SKM-1 treated with dmso at 0.1 percent for 144 hours (cell line): ENCODE data around the gene NPLOC4.

Experiments
- DNase-seq: peaks from one replicate; lab custom pipeline; 2025; ENCODE audit not compliant: unreplicated experiment; lab: John Stamatoyannopoulos, UW

NPLOC4 gene

DNA sequence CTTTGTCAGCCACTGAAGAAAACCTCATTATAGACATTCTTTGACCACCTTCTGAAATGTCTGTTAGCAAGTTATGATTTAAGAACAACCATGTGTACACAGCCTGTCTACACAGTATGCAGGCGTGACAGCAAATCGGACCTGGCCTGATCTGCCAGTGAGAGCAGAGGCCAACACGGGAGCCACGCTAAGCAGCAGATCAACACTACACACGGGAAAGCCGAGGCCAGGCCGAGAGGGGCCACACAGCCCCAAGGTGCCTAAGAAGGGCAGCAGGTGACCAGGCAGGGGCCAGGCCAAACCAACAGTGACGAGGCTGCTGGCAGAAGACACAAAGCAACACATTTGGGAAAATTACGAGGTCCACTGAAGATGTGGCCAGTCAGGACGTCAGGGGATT lies 68.5 kb downstream of the NPLOC4 start:
- DNase-seq, result no peak

DNA sequence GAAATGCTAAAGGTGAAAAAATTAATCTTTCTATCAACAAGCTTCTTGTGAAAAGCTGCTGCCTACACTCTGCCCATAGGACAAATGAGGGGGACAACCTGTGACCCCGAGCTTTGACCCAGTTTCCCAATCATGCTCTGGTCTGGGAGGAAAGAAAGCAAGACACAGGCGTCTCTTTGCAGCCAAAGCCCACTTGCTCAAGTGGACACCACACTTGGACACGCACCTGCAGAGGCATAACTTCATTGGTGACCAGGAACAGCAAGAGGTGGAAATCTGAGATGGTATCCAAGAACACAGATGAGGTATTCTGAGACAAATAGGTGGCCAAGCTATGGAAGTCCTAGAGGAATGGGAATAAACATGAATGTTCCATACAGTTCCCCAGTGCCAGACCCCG lies 69.7 kb downstream of the NPLOC4 start:
- DNase-seq, result no peak

DNA sequence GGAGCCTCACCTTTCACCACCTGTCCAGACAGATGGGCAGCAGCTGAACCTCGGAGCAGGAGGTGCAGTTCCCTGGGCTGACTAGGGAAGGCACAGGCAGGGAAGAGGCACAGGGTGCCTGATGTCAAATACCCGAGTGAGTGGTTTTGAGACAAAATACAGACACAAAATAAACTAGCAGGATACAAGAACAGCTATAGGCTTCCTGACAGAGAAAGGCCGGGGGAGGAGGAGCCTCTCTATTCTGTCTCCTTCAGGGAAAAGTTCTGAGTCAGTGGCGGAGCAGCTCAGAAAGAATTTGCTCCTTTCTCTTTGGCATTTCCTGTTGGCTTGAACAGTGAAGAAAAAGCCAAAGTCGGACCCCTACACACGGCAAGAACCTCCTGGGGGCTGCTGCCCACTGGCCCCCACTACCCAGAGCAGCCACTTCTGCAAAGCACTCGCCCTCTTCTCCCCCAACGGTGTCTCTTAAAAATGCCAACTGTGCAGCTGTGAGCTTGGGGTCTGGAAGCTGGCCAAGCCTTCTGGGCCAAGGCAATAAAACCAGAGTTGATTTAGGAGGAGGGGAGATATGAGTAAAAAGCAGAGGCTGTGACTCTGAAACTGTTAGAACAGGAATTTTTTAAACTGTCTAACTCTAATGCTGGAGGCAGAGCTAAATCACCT lies 70.3 kb downstream of the NPLOC4 start:
- no peak for DNase-seq

DNA sequence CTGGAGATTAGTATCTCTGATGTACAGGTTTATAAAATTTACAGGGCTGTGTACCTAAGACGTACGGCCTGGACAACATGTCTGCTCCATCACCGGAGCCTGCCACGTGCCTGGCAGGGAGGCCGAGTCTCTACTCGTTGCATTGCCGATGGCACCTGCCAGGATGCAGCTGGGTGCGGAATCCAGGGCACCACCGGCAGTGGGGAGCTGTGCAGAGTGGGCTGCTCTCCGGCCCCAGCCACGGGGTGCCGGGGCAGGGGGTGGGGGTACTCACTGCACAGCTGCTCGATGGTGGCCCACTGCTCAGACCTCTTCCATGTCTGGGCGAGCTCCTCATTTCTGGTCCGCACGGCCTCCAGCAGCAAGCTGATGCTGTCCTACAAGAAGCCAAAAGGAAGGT lies 71.7 kb downstream of the NPLOC4 start:
- no peak for DNase-seq

DNA sequence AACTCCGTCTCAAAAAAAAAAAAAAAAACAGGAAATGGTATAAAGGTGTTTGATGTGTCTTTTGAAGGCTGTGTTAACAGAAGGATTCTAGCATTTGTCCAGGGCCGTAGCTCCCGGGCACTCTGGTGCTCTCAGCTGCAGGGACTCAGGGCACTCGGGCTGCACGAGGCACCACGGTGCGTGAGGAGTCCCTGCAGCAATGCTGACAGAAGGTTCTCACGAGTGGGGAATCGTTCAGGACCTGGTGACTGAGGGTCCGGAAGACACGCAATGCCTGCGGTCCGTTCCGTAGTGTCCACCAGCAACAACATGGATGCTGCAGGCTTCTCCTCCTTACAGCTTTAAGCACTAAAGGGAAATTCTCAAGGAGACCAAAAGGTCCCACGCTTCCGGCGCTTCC lies 72.1 kb downstream of the NPLOC4 start:
- no peak for DNase-seq

DNA sequence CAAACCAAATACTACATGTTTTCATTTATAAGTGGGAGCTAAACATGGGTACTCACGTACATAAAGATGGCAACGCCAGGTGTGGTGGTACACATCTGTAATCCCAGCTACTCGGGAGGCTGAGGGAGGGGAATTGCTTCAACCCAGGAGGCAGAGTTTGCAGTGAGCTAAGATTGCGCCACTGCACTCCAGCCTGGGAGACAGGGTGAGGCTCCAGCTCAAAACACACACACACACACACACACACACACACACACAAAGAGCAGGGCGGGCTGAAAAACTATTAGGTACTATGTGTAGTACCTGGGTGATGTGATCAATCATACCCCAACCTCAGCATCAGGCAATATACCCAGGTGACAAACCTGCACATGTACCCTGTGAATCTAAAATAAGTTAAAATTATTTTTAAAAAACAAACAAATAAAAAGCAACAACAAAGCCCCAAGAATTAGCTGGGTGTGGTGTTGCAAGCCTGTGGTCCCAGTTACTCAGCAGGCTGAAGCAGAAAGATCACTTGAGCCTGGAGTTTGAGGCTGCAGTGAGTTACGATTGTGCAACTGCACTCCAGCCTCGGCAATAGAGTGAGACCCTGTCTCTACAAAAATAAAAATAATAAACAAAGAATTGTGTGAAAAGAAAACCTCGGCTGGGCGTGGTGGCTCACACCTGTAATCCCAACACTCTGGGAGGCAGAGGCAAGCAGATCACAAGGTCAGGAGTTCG lies 72.9 kb downstream of the NPLOC4 start:
- DNase-seq, result no peak

DNA sequence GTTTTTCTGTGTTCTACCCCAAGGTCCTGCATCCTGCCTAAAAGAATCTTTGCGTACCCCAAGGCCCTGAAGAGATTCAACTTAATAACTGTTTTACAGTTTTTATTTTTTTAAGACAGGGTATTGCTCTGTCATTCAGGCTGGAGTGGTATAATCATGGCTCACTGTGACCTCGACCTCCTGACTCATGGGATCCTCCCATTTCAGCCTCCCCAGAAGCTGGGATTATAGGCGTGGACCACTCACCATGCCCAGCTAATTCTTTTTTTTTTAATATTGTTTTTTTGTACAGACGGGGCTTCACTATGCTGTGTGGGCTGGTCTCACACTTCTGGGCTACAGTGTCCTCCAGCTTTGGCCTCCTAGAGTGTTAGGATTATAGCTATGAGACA lies 75.4 kb downstream of the NPLOC4 start:
- no peak for DNase-seq

DNA sequence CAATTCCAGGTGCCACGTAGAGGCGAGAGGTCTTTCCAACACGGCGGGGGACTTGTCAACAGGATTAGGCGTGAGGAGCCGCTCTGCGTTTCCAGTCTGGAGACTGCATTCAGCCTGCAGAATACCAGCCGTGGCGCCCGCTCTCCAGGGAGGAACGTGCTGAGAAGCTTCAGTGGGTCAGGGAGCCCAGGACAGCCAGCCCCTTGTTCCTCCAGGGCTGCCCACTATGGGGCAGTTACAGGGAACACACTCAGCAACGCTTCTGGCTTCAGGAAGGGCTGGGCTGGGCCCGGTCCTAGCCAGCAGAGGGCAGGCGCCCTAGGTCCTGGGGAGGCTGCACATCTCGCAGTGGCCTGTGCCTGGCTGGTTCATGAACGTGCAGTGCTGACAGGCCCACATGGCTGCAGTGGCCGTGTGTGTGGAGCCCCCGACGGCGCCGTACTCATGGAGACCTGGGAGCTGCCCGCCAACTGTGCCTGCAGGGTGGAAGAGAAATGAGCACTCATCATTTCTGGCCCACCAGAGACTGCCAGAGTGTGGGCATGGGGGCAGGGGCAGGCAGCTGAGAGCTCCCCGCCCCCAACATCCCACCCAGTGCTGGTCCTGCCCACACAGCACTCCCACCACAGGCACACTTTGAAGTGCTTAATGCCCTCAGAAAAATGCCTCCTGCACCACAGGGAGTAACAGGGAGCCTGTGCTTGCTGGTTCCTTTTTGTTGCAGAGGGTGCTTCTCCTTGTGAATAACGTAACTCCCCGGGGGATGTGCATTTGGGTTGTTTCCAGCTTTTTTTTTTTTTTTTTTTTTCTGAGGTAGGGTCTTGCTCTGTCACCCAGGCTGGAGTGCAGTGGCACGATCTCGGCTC lies 77.7 kb downstream of the NPLOC4 start:
- DNase-seq, result no peak

DNA sequence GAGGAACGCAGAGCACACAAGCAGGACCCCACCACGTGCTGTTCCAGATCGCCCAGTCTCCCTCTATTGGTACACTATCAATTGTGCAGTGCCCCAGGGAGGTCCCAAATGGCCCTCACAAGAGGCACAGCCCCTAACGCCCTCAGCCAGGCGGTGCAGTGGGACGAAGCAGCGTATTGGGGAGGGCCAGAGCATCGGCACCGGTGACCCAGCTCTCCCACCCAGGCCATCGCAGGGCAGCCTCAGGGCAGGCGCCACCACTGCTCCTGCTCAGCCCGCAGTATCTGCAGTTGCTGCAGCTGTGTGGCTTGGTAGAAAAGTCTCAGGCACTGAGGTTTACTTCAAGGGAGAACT lies 78.8 kb downstream of the NPLOC4 start:
- no peak for DNase-seq

DNA sequence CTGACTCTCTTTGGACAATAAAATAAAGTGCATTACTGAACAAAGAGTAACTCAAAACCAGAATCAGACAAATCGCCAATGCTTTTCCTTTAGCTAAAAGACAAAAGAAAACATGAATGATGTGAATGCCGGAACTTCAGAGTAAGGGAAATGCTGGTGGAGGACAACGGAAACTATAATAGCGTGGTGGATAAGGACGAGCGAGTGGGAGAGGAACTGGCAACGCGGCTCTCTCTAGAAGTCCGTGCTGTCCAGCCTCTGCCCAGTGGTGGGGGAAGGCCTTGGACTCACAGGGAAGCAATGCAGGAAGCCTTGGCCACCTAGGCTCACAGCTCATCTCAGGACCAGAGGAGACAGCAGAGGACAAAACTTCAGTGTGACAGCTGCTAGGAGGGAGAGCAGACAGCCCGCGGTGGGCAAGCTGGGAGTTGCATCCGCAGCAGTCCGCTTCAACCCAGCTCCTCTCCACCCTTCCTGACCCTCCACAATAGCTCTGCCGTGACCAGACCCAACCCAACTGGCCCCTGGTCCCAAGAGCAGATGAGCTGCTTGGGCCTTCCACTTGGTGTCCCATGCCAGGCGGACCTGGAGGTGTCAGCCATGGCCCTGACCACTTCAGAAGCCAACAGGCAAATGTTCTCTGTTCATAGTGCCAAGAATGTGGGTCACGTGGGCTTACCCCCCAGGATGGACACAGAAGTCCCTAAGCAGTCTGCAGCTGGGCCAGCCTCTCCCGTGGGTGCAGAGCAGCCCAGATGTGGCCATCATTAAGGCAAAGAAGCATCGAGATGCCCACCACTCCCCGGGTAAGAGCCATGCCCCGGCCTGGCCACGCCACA lies 79.4 kb downstream of the NPLOC4 start:
- DNase-seq, result no peak

DNA sequence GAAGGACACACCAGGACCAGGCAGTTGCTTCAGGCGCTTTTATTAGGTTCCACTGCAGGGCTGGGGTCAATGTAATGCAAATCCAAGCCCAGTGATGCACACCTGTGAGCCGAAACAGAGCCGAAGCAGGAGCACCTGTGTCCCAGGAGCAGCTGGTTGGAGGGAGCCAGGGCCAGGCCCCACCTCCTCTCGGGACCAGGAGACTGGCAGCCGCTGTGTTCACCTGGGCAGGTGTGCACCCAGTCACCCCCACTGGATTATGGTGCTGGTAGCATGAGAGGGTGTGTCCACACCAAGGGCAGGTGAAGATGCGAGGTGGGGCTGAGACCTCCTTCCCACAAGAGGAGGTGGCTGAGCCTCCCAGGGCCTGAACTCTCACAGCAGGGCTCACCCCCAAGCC lies 80.0 kb downstream of the NPLOC4 start:
- DNase-seq, result no peak

DNA sequence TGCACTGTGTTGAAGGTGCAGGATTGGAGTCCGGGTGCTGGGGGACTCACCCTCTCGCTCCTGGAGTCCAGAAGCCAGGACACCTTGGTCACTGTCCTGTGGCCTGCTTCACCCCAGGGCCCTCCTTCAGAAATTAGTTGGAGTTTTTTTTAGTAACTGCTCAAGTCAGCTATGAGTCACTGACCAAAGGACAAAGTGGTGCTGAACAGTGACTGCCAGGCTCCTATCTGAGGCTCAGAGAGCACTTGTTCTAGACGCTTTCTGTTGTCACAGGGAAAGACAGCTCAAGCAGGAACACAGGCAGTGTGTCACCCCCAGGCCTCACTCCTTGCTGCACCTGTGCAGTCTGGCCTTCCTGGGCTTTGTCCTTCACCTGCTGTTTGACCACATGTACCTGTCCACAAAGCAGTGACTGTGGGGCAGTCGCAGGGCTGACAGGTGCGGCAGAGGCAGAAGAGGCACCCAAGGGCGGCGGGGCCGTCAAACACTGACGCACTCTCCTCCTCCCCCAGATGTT lies 80.7 kb downstream of the NPLOC4 start:
- no peak for DNase-seq

DNA sequence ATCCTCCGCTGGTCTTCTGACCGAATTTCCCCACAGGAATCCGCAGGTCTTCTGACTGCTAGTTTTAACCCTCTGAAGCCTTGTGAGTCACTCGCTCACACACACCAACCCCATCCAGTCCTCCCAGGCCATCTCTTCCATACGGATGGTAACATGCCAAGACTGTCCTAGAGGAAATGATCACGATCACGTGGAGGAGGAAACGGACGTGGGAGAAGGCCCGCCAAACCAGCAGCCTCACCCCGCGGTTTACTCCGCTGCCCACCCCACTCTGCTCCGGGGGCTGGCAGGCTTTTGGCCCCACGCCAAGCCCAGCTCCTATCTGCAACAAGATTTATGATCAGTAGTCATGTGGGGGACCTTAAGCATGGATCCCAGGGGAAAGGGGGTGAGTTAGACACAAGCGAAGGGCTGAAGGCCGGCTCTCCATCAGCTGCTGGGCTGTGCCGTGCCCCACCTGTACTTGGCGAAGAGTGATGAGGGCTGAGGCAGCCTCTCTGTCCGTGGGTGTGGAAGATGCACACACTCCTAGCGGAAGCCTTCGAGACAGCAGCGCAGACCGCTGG lies 83.2 kb downstream of the NPLOC4 start:
- no peak for DNase-seq

DNA sequence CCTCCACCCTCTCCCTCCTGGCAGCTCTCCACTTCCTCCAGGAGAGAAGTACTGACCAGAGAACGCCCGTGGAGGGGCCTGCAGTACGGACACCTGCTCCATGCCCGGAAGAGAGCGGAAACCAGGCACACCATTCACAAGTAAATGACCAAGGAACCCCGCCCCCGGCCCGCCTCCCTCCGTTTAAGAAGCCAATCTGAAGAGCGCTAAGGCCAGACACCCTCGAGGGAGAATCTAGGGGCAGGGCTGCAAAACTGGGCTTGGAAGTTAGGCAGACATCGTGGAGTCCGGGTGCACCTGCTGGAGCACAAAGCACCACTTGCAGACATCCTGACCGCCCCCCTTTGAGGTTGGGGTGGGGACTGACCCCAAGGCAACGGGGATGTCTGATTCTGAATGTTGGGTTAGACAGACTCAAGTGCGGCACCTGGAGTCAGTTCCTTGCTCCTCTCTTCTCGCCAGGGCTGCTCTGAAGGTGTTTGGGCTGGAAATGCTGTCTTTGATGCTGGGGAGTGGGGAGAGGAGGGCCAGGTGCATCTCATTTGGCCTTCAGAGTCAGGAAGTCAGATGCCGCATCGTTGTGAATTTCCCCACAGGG lies 83.8 kb downstream of the NPLOC4 start:
- peak; percentile 79 for DNase-seq

DNA sequence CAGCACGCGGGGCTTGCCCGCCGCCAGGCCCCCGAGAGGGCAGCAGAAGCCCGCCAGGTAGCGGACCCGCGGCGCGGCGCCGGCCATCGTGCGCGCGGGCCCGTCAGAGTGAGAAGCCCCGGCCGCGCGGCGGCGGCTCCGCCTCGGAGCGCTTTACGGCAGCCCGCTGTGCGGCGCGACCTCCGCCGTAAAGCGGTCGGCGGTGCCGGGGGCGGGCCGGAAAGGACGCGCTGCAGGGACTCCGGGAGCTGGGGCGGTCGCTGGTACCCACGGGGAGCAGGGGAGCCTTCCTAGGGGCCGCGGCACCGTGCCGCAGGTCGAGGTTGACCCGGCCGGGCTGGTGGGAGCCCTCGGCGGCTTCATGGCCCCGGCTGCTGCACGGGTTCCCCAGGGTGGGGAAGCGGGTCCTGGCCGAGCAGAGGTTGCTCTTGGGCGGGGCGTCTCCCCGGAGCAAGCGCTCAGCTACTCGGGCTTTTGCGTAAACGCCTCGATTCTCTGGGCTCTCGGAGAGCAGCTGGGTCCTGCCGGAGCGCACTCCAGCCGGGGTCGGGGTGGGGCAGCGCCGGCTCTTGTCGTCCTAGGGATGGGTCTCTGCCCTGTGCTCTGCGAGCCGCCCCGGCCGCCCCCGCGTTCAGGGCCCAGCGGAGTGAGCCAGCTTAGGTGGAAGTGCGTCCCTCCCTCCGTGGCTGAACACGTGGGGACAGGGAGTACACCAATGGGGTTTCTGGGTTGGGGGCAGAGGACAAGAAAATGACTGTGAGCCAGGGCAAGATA lies 84.5 kb downstream of the NPLOC4 start, which contains the start of gene FAAP100:
Gene FAAP100 (minus strand): TSS at position 110 of the 774 bp plus-strand sequence. CDS start 23 bp downstream, at position 87.
- peak; percentile 77 for DNase-seq

DNA sequence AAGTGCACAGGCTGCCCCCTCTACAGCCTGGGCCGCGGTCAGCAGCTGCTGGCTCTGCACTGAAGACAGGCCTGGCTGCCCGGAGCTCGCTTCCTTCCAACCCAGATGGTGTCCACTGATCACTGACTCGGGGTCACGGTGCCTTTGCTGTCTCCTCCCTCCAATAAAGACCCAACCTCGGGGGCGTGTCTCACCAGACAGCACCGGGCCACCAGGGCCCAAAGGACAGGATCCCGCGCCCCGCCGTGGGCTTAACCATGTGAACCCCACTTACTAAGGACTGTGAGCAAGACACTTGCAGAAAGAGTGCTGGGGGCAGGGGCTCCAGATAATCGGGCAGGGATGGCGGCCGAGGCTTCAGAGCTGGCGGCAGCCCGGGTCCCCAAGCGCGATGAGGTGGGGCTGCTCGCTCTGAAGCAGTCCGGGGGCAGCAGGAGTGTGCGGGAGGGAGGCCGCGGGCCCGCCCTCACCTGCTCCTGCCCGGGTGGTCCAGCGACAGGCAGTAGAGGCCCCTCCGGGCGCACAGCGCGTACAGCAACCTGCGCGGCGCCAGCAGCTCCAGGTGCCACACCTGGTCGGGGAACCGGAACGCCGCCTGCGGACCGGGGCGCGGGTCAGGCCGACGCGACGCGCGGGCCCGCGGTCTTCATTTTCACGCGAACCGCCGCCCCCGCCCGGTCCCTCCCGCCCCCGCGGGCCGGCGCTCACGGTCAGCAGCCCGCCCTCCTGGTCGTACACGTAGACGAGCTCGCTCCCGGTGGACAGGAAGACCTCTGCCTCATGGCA lies 85.3 kb downstream of the NPLOC4 start:
- no peak for DNase-seq

DNA sequence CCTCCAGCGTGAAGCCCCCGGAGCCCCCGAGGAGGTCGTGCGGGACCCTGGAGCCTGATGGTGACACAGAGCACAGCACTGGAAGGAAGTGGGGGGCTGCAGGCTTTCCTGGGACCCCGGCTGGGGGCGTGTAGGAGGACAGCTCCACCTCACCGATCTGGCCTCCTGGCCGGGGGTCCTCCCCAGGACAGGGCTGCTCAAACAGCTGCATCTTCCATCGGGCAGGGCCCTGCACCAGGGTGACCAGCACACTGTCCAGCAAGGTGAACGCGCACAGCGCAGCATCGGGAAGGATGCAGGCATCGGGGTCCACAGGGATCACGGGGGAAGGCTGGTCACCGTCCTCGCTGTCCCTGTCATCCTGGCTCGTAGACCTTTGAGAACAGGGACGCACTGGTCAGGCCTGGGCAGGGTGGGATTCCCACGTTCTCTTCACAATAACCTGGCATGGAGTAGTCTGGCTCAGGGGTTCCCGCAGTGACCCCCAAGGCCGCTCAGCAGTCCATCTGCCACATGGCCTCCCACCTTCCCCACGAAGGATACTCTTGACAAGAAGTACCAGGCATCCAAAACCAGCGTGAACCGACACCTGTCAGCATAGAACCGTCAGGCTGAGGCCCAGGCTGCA lies 86.0 kb downstream of the NPLOC4 start:
- DNase-seq, result no peak

DNA sequence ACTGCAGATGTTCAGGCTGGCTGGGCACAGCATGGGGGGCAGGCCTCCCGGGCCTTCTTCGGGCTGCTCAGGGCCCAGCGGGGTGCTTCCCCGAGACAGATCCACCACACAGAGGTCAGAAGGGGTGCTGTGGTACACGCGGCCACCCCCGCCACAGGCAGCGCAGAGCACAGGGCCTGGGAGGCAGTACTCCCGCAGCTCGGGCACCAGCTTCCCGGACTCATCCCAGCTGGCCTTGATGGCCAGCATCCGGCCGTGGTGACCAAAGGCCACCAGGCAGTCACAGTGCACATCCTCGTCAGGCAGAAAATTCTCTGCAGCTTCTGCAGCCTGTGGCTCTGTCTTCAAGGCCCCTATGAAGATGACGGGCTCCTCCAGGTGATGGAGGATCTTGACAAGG lies 86.6 kb downstream of the NPLOC4 start:
- no peak for DNase-seq
